Measurements from ENCODE around the gene PARVA.

The PARVA gene

DNA sequence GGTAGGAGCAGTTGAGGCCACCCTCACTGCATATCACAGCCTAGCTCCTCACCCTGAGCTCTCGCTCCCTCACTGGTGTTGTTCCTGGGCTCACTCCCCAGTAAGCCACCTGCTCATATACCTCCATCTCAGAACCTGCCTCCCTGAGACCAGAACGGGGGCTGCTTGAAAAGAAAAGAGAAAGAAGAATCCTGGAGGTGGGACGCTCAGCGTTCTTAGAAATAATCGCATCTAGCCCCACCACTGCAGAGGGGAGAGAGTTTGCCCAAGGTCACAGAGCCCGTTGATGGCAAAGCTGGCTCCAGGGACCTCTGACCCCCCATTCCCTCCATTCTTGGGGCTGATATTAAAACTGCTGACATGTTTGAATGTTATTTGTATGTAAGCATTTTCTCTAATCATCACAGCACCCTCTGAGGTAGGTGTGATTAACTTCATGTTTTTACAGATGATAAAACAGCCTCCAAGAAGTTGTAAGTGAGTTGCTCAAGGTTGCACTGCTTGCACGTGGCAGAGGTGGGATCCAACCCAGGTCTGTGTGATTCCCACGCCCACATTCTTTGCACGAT lies 164.3 kb downstream of the PARVA start:
- DNase-seq = no peak
- H3K27me3 Mint-ChIP-seq = peaks cover 6% of the 10 kb centered on the region
- no peaks in the 10 kb centered on the region for H3K4me1 Mint-ChIP-seq
- no peak for ATAC-seq
- H3K9me3 Mint-ChIP-seq = no peaks in the 10 kb centered on the region
- H3K4me3 Mint-ChIP-seq = no peak overlapping the region
- H3K27ac Mint-ChIP-seq = peak overlapping the region in 1 of 2 donors; percentile 31

DNA sequence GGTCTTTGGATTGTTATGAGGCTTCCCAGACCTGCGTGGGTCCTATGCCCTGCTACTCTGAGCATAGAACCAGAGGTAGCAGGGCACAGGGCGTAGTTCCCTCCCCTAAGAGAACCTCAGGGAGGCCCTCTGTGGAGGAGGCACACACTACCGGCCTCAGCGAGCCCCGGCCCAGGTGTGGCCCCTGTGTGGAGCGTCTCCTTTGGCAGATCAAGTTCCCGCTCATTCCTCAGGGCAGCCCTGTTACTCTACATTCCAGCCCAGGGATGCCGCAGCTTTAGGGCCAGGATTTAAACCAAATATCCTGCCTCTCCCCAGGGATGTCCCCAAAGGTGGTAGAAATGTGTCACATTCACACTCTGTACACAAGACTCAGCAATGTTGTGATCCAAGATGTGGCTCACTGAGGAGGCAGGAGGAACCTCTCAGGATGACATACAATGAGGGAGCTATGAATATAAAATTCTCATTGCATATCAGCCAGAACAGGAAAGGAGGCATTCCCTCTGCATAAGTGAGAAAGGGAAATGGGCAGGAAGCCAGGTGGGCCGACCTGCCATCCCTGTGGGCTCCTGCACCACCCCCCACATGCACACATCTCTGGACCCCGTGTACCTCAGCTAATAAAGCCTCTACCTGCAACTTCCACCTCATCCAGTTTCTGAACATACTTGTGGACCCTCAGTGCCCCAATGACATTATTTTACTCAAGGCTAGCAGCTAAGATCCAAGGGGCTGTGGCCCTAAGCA lies 165.0 kb downstream of the PARVA start:
- Mint-ChIP-seq H3K4me3 (no peak overlapping the region), H3K27me3 (no peaks in the 10 kb centered on the region), H3K4me1 (no peaks in the 10 kb centered on the region), H3K27ac (no peak overlapping the region), H3K9me3 (no peaks in the 10 kb centered on the region)
- no peak for DNase-seq
- no peak for ATAC-seq

DNA sequence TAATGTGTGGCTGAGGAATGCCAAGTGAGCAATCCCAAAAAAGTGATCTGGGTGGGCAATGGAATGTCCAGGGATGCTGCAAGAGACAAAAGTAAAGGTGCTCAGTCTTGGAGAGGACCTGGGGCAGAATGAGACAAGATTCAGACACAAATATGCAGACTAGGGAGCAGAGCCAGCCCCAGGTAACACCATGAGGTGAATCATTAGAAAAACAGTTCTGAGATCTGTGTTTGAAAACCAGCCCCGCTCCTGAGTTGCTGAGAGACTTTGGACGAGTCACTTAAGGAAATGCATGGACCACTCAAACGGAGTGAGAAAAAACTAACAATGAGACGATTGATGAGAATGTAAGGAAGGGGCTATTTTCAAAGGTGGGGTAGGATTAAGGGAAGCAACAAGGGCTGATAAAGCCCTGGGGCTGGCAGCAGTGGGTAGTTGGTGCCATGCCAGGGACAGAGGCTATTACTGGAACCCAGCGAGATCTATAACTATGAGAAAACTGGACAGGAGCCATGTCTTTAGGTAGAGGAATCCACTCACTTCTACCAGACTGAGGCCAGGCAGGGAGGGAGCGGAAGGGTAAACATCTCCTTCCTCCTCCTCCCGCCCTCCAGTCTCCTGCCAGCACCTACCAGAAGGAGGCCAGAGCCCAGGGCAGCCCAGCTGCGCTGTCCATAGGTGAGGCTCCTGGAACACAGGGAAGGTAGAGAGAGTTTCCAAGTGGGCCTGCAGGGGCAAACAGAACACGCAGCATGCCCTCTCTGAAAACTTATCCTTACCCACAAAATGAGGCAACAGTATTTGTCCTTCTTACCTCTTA lies 166.4 kb downstream of the PARVA start:
- no peaks in the 10 kb centered on the region for H3K4me1 Mint-ChIP-seq
- H3K9me3 Mint-ChIP-seq = no peaks in the 10 kb centered on the region
- DNase-seq (no peak), ATAC-seq (no peak)
- H3K27ac Mint-ChIP-seq = no peak overlapping the region
- no peak overlapping the region for H3K4me3 Mint-ChIP-seq
- H3K27me3 Mint-ChIP-seq = no peaks in the 10 kb centered on the region

DNA sequence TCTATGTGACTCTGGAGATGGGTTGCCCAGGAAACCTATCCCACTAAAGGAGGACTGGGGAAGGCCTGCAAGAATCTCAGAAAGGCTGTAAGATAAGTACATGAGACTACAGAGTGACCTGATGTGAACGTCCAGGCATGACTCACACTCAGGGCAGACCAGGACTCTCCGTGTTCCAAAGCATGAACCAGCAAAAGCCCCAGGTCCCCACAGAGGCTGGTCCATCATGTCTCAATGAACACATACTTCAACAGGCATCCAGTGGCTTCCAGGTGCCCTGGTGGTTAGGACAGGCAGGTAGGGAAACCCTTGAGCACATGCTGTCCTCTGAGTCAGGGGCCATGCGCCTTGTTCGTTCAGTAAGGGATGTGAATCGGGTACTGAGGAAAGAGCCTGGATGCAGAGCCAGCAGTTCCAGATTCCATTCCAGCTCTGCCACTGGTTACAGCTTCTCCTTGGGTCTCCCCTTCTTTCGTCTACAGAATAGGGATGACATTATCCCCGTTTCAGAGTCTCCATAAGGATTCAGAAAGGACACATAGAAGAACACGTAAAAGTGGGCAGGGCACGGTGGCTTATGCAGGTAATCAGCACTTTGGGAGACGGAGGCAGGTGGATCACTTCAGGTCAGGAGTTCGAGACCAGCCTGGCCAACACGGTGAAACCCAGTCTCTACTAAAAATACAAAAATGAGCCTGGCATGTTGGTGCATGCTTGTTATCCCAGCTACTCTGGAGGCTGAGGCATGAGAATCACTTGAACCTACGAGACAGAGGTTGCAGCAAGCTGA lies 167.8 kb downstream of the PARVA start:
- ATAC-seq (no peak), DNase-seq (no peak)
- Mint-ChIP-seq H3K4me1 (no peaks in the 10 kb centered on the region), H3K9me3 (no peaks in the 10 kb centered on the region), H3K27ac (no peak overlapping the region), H3K27me3 (no peaks in the 10 kb centered on the region), H3K4me3 (no peak overlapping the region)

DNA sequence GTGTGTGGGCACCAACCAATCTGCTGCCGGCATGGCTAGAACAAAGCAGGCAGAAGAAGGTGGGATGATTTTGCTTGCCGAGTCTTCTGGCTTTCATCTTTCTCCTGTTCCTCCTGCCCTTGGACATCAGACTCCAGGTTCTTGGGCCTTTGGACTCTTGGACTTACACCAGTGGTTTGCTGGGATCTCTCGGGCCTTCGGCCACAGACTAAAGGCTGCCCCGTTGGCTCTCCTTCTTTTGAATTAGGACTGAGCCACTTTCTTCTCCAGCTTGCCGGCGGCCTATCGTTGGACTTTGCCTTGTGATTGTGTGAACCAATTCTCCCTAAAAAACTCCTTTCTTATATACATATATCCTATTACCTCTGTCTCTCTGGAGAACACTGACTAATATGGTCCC lies 168.8 kb downstream of the PARVA start:
- Mint-ChIP-seq H3K27ac (peak overlapping the region in 1 of 2 donors; percentile 12), H3K27me3 (no peaks in the 10 kb centered on the region), H3K4me3 (no peak overlapping the region), H3K9me3 (no peaks in the 10 kb centered on the region), H3K4me1 (no peaks in the 10 kb centered on the region)
- DNase-seq (no peak), ATAC-seq (no peak)

DNA sequence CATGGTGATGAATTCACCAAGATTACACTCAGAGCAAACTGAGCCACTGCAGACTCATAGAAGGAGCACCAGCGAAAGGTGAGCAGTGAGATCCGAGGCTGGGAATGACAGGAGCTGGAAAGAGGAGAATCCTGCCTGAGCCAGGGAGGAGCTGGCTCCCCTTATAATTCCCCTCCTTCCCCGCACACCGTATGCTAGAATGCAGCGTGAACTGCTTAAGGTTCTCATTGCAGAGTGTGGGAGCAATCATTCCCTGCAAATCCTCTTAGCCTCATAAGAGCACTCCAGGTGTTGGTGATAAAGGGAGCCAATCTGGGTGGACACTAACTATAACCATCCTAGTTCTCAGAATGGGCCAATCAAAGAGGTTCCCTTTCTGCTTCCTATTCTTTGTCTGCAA lies 169.3 kb downstream of the PARVA start:
- ATAC-seq = no peak
- H3K9me3 Mint-ChIP-seq = no peaks in the 10 kb centered on the region

DNA sequence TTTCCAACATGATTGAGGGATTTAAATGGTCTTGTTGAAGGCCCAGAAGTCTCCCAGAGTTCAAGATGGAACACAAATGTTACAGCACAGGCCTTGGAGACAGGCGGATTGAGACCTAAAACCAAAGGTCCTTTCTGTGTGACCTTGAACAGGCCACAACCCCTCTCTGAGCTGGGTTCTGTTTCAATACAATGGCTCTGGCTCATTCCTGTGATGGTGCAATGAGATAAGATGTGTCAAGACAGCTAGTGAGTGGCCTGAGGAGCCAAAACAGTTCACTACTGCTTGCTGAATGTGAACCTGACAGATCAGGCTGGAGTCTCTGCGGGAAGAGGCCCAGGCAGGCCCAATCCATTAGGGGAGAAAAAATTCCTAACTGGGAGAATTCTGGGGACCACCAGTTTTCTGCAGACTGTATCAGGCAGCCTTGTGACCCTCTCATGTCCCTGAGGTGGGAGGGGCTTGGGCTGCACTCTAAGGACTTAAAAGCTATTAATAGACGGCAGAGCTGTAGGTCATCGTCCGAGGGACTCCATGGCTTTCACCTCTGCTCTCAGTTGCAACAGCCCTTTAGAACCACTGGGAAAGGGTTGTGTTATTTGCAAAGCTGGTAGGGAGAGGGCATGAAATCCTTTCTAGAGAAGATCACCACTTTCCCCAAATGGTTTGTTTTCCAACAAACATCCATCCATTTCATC lies 170.7 kb downstream of the PARVA start:
- H3K4me3 Mint-ChIP-seq = no peak overlapping the region
- ATAC-seq = no peak
- H3K9me3 Mint-ChIP-seq = no peaks in the 10 kb centered on the region
- no peaks in the 10 kb centered on the region for H3K27me3 Mint-ChIP-seq
- no peaks in the 10 kb centered on the region for H3K4me1 Mint-ChIP-seq
- no peak overlapping the region for H3K27ac Mint-ChIP-seq
- no peak for DNase-seq

More for the DNA sequence above, 169.3 kb downstream of the PARVA start:
- H3K4me3 Mint-ChIP-seq = no peak overlapping the region
- DNase-seq = no peak
- H3K4me1 Mint-ChIP-seq = no peaks in the 10 kb centered on the region
- H3K27me3 Mint-ChIP-seq = no peaks in the 10 kb centered on the region
- H3K27ac Mint-ChIP-seq = no peak overlapping the region

DNA sequence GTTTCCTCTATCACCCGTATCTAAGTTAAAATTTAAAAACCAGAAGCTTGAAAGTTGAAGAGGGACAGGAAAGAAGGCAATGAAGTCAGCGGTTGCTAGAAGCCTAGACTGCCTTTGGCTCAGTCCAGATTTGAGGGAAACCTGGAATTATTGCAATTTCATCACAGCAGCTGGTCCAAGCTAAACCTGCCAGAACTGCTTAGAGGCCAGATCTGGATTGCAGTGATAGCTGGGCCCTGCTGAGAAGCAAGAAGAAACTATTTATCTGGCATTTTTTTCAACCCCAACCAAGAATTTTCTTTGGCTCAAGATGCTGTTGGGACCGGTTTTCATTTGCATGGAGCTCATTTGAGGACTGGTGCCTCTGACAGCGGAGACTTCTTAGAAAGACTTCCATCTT lies 175.3 kb downstream of the PARVA start:
- no peak overlapping the region for H3K27ac Mint-ChIP-seq
- peaks cover 3 to 5% of the 10 kb centered on the region in 2 donors for H3K9me3 Mint-ChIP-seq
- DNase-seq (no peak), ATAC-seq (no peak)
- H3K4me1 Mint-ChIP-seq = no peaks in the 10 kb centered on the region
- H3K4me3 Mint-ChIP-seq = no peak overlapping the region
- peaks cover 30% of the 10 kb centered on the region for H3K27me3 Mint-ChIP-seq

DNA sequence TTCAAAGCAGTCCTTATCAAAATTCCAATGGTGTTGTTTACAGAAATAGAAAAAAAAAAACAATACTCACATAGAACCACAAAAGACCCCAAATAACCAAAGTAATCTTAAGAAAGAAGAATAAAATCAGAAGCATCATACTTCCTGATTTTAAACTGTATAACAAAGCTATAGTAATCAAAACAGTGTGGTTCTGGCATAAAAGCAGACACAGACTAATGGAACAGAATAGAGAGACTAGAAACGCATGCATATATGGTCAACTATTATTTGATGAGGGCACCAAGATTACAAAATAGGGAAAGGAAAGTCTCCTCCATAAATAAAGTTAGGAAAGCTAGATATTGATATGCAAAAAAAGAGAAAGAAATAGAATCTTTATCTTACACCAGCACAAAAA lies 176.8 kb downstream of the PARVA start:
- ATAC-seq (no peak), DNase-seq (no peak)
- H3K4me1 Mint-ChIP-seq = no peaks in the 10 kb centered on the region
- peaks cover 3 to 5% of the 10 kb centered on the region in 2 donors for H3K9me3 Mint-ChIP-seq
- no peak overlapping the region for H3K27ac Mint-ChIP-seq
- H3K27me3 Mint-ChIP-seq = peaks cover 30% of the 10 kb centered on the region
- no peak overlapping the region for H3K4me3 Mint-ChIP-seq

DNA sequence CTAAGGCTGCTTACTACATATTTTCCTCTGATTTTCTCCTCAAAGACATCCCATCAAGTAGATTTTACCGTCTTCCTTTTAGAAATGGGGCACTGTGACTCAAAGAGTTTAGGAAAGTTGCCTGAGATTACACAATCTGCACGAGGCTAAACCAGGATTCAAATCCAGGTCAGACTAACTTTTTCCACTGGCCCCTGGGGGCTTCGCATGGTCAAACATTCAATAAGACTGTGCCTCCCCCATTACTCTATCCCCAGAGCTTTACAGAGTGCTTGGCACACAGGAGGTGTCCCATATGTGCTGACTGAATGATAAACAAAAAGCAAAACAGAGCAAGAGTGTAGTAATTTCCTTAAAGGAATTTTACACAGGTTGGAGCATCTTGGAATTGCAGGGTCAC lies 178.8 kb downstream of the PARVA start:
- Mint-ChIP-seq H3K27ac (no peak overlapping the region), H3K4me3 (no peak overlapping the region), H3K4me1 (no peaks in the 10 kb centered on the region), H3K9me3 (peaks cover 3 to 5% of the 10 kb centered on the region in 2 donors), H3K27me3 (peaks cover 40% of the 10 kb centered on the region)
- DNase-seq (no peak), ATAC-seq (no peak)

DNA sequence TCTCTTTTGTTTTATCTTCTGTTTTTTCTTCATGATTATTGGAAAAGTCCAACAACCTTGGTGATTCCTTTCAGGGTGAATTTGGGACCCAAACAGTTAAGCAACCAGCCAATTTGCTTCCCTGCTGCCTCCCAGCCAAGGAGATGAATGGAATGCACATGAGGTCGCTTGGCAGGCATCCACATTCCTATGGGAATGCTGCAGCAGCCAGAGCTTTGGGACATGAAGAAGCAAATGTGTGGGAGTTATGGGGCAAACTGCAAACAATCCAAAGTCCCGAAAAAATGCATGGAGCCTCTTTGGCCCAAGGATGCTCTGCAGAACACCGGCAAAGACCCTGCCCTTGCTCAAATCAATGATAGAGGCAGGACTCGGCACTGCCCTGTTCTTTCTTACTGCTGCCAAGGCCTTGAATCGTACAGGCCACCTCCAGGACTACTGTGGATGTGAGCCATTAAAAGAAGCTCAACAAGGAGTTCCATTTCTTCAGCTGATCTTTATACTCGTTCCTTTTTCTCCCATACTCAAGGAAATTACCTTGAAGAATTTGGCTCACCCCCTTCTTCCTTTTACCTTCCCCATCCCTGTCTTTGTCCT lies 179.5 kb downstream of the PARVA start:
- H3K27me3 Mint-ChIP-seq = peaks cover 42% of the 10 kb centered on the region

DNA sequence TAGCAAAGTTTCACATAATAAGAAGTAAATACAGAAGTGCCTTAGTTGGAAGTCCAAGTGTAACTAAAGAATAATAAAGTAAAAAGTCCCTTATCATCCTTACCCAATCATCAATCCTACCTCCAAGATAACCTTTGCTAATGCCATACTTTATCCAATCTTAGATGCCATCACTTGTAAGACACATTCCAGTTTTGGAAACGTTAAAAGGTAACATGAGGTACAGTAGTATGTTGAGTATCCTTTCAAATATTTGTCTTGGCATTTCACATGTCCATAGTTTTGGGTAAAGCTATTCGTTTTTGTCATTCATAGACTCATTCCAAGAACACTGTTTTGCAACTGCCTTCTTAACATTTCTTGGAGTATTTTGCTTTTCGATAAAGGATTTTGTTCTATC lies 181.6 kb downstream of the PARVA start:
- H3K4me3 Mint-ChIP-seq = no peak overlapping the region
- no peaks in the 10 kb centered on the region for H3K4me1 Mint-ChIP-seq
- ATAC-seq (no peak), DNase-seq (no peak)
- H3K27ac Mint-ChIP-seq = no peak overlapping the region
- peaks cover 1 to 3% of the 10 kb centered on the region in 2 donors for H3K9me3 Mint-ChIP-seq
- peaks cover 42% of the 10 kb centered on the region for H3K27me3 Mint-ChIP-seq

More for the DNA sequence above, 179.5 kb downstream of the PARVA start:
- Mint-ChIP-seq H3K9me3 (peaks cover 3 to 5% of the 10 kb centered on the region in 2 donors), H3K4me1 (no peaks in the 10 kb centered on the region), H3K4me3 (no peak overlapping the region), H3K27ac (no peak overlapping the region)
- ATAC-seq (no peak), DNase-seq (no peak)

DNA sequence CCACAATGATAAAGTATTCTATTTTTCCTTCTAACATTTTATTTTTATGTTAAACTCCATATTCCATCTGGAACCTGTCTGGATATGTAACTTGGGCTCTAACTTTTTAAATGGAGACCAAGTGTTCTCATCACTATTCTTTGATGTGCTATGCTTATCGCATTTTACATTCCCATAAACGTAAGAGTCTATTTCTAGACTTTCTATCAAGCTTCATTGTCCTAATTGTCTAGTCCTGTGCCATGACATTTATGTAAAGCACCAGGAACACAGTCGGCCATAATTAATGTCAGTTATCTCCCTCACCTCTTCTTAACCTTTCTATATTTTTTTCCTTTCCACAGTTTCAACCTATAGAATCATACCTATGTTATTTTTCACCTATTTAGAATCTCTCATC lies 183.0 kb downstream of the PARVA start:
- H3K27me3 Mint-ChIP-seq = peaks cover 28% of the 10 kb centered on the region
- H3K4me1 Mint-ChIP-seq = no peaks in the 10 kb centered on the region

DNA sequence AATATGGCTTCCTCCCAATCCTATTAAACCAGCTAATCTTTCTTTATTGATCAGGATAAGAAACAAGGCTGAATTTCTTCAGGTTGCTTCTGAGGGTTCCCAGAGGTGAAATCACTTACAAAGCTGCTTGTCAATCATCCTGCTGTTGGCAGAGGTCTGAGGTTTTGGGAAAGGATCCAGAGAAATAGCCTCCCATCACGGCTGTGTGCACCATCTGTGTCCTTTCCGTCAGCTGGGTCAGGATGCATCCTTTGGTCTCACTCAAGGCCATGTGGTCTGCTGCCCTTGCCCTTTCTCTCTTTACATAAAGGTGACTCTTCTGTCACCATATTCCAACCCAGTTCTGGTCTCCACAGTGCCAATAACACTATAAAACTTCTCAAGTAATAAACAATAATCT lies 183.5 kb downstream of the PARVA start:
- DNase-seq = no peak

More for the DNA sequence above, 183.0 kb downstream of the PARVA start:
- Mint-ChIP-seq H3K4me3 (no peak overlapping the region), H3K9me3 (no peaks in the 10 kb centered on the region), H3K27ac (no peak overlapping the region)
- ATAC-seq (no peak), DNase-seq (no peak)

DNA sequence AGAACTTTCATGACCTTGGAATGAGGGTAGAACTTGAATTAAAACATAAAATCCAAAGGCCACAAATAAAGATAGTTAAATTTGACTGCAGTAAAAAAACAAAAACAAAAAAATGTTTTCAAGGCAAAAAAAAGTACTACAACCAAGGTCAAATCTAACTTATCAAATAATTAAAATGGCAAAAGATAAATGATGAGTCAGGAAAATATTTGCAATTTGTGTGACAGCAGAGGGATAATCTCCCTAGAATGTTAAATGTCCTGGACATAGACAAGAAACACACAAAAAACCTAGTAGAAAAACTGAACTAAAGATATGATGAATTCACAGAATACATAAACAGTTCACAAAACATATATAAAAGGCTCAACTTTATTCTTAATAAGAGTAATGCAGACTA lies 186.6 kb downstream of the PARVA start:
- H3K27ac Mint-ChIP-seq = no peak overlapping the region
- H3K4me1 Mint-ChIP-seq = no peaks in the 10 kb centered on the region
- ATAC-seq (no peak), DNase-seq (no peak)
- H3K9me3 Mint-ChIP-seq = no peaks in the 10 kb centered on the region
- peaks cover 40% of the 10 kb centered on the region for H3K27me3 Mint-ChIP-seq
- H3K4me3 Mint-ChIP-seq = no peak overlapping the region

More for the DNA sequence above, 183.5 kb downstream of the PARVA start:
- no peak for ATAC-seq
- Mint-ChIP-seq H3K9me3 (no peaks in the 10 kb centered on the region), H3K27ac (no peak overlapping the region), H3K27me3 (peaks cover 27% of the 10 kb centered on the region), H3K4me1 (no peaks in the 10 kb centered on the region), H3K4me3 (no peak overlapping the region)

Measured in stimulated activated naive CD8-positive, alpha-beta T cell treated with anti-CD3 and anti-CD28 coated beads, Interleukin-15, amount 100 ng/mL, for 72 hours (primary cell).